HG02981 (cell line): ENCODE measurements around the gene PIP4P1.

ENCODE experiments used
- ATAC-seq: cut with Tn5 transposase; IDR thresholded peaks from one replicate; pipeline ENCODE4 v1.9.1; 2021; ENCODE audit warnings: mild to moderate bottlenecking, moderate library complexity; ENCODE audit not compliant: unreplicated experiment

PIP4P1 gene

GRCh38 chr14:20412411-20412810, 48.8 kb downstream of the PIP4P1 start:
- peak; percentile 70 for ATAC-seq

DNA sequence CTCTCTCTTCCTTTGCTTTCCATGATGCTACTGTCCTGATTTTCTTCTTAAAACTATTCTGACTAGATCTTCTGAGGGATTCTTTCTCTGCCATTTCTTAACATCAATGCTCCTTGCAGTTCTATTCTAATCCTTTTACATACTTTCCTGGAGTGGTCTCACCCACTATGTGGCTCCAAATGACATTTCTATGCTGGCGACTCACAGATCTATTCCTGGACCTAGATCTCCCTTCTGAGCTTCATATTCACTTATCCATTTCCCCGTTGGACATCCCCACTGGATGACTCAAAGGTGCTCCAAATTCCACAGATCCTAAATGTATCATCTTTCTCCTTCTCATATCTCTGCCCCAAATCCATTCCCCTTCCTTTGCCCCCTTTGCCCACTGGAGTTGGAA, 52.0 kb downstream of the PIP4P1 start:
- no peak for ATAC-seq
